Neural progenitor cell (in vitro differentiated cells): ENCODE results near the gene CD99. TPM values are rescaled to one million over a fixed set of nuclear protein-coding genes. Genes with fewer than 3 reads are reported as not detected.

Experiments
- DNase-seq: peaks from one replicate; pipeline ENCODE4 v3.0.0-alpha.2; 2016; ENCODE audit warnings: low spot score
- H2AFZ ChIP-seq: fragments of 200-600 bp; sonication (generic); replicated peaks from 2 replicates; pipeline ENCODE4 v1.6.1; 2016; ENCODE audit warnings: antibody characterized with exemption
- H3F3A ChIP-seq: fragments of 200-600 bp; sonication (generic); 2 replicates; pipeline ENCODE4 v1.6.1; 2016; ENCODE audit warnings: antibody characterized with exemption, low read depth
- H3K27ac ChIP-seq: fragments of 200-600 bp; sonication (generic); 2 replicates; pipeline ENCODE4 v1.5.1; 2016; ENCODE audit warnings: mild to moderate bottlenecking
- H3K27me3 ChIP-seq: fragments of 200-600 bp; sonication (generic); 2 replicates; pipeline ENCODE4 v1.6.1; 2016; ENCODE audit warnings: mild to moderate bottlenecking, moderate library complexity
- H3K36me3 ChIP-seq: fragments of 200-600 bp; sonication (generic); 2 replicates; pipeline ENCODE4 v1.5.1; 2016
- H3K4me1 ChIP-seq: fragments of 200-600 bp; sonication (generic); 2 replicates; pipeline ENCODE4 v1.6.1; 2016; ENCODE audit warnings: mixed run types
- H3K4me2 ChIP-seq: fragments of 200-600 bp; sonication (generic); 2 replicates; pipeline ENCODE4 v1.6.1; 2016
- H3K4me3 ChIP-seq: fragments of 200-600 bp; sonication (generic); 2 replicates; pipeline ENCODE4 v1.5.1; 2016
- H3K79me2 ChIP-seq: fragments of 200-600 bp; sonication (generic); 2 replicates; pipeline ENCODE4 v1.6.1; 2016; ENCODE audit warnings: low read depth
- H3K9ac ChIP-seq: fragments of 200-600 bp; sonication (generic); 2 replicates; pipeline ENCODE4 v1.6.1; 2016
- H3K9me3 ChIP-seq: fragments of 200-600 bp; sonication (generic); 2 replicates; pipeline ENCODE4 v1.5.1; 2016; ENCODE audit warnings: low read depth
- H4K20me1 ChIP-seq: fragments of 200-600 bp; sonication (generic); 2 replicates; pipeline ENCODE4 v1.6.1; 2016; ENCODE audit warnings: low read depth
- H3K27ac Mint-ChIP-seq: 3 replicates; pipeline ENCODE4 v1.8.0; 2021; ENCODE audit warnings: mixed read lengths
- H3K27me3 Mint-ChIP-seq: 2 replicates; pipeline ENCODE4 v1.8.0; 2022; ENCODE audit warnings: low read depth, mild to moderate bottlenecking, inconsistent platforms, moderate library complexity, mixed read lengths; ENCODE audit not compliant: insufficient read depth
- H3K36me3 Mint-ChIP-seq: 3 replicates; pipeline ENCODE4 v1.8.0; 2021; ENCODE audit warnings: mixed read lengths
- H3K4me1 Mint-ChIP-seq: 3 replicates; pipeline ENCODE4 v1.8.0; 2021; ENCODE audit warnings: mixed read lengths
- H3K4me3 Mint-ChIP-seq: 3 replicates; pipeline ENCODE4 v1.8.0; 2021; ENCODE audit warnings: mild to moderate bottlenecking, moderate library complexity, mixed read lengths
- H3K9me3 Mint-ChIP-seq: 3 replicates; pipeline ENCODE4 v1.8.0; 2020; ENCODE audit warnings: mixed read lengths
- CTCF ChIP-seq: fragments of 200-600 bp; sonication (generic); IDR thresholded peaks from 2 replicates; pipeline ENCODE4 v1.5.1; 2017; ENCODE audit warnings: antibody characterized with exemption, mild to moderate bottlenecking
- EZH2 ChIP-seq: fragments of 200-600 bp; sonication (generic); IDR thresholded peaks from 2 replicates; pipeline ENCODE4 v1.6.1; 2017; ENCODE audit warnings: antibody characterized with exemption, mild to moderate bottlenecking, moderate library complexity
- EZH2phosphoT487 ChIP-seq: fragments of 200-600 bp; sonication (generic); IDR thresholded peaks from 2 replicates; pipeline ENCODE4 v1.6.1; 2017; ENCODE audit warnings: antibody characterized with exemption
- total RNA-seq: library from RNA; depleted of rRNA; stranded (reverse); fragments of >200 nt; gene quantifications from 2 replicates; pipeline ENCODE4 v1.2.3, GENCODE V29; 2015; ENCODE audit warnings: low replicate concordance

The CD99 gene
- total RNA-seq, 1 donor from 2014 or later, result 81.8 TPM

- no peaks in the 10 kb centered on the region for H3F3A ChIP-seq
- H3K4me1 ChIP-seq, result no peaks in the 10 kb centered on the region
Measured at GRCh38 chrX:2650037-2650436, 41.1 kb upstream of the CD99 start.

GRCh38 chrX:2650865-2651264, 40.2 kb upstream of the CD99 start:
- no peaks in the 10 kb centered on the region for H3K9me3 ChIP-seq
- TF ChIP-seq EZH2phosphoT487 (no peak), CTCF (no peak), EZH2 (no peak)
- H3K27me3 ChIP-seq, result no peaks in the 10 kb centered on the region
- H2AFZ ChIP-seq, result no peak overlapping the region
- H3K79me2 ChIP-seq, result no peaks in the 10 kb centered on the region
- H3K4me3 ChIP-seq, result no peak overlapping the region
- Mint-ChIP-seq H3K4me1 (peaks cover 2% of the 10 kb centered on the region), H3K27me3 (peaks cover 4% of the 10 kb centered on the region), H3K27ac (peak overlapping the region; percentile 47), H3K9me3 (no peaks in the 10 kb centered on the region), H3K36me3 (peaks cover 22% of the 10 kb centered on the region), H3K4me3 (no peak overlapping the region)
- H3K9ac ChIP-seq, result no peak overlapping the region
- H4K20me1 ChIP-seq, result no peaks in the 10 kb centered on the region
- H3K4me1 ChIP-seq, result no peaks in the 10 kb centered on the region
- no peaks in the 10 kb centered on the region for H3K36me3 ChIP-seq
- no peak overlapping the region for H3K4me2 ChIP-seq
- no peaks in the 10 kb centered on the region for H3F3A ChIP-seq
- H3K27ac ChIP-seq, result no peak overlapping the region
- no peak for DNase-seq

More at GRCh38 chrX:2650037-2650436, 41.1 kb upstream of the CD99 start:
- Histone ChIP-seq H3K9ac (no peak overlapping the region), H2AFZ (no peak overlapping the region), H3K27me3 (no peaks in the 10 kb centered on the region), H3K4me2 (no peak overlapping the region), H3K36me3 (no peaks in the 10 kb centered on the region), H4K20me1 (no peaks in the 10 kb centered on the region), H3K27ac (no peak overlapping the region), H3K79me2 (no peaks in the 10 kb centered on the region), H3K9me3 (no peaks in the 10 kb centered on the region), H3K4me3 (no peak overlapping the region)
- H3K36me3 Mint-ChIP-seq, result peaks cover 23% of the 10 kb centered on the region
- H3K4me1 Mint-ChIP-seq, result peaks cover 2% of the 10 kb centered on the region
- H3K9me3 Mint-ChIP-seq, result no peaks in the 10 kb centered on the region
- no peak for DNase-seq
- H3K4me3 Mint-ChIP-seq, result no peak overlapping the region
- no peak for TF ChIP-seq EZH2
- no peak for TF ChIP-seq CTCF
- no peak for TF ChIP-seq EZH2phosphoT487
- peak overlapping the region; percentile 2 for H3K27ac Mint-ChIP-seq
- H3K27me3 Mint-ChIP-seq, result peaks cover 4% of the 10 kb centered on the region

- H3K4me2 ChIP-seq, result no peak overlapping the region
- no peak overlapping the region for H2AFZ ChIP-seq
- no peaks in the 10 kb centered on the region for H3K79me2 ChIP-seq
- H3K27me3 ChIP-seq, result no peaks in the 10 kb centered on the region
- H3K4me1 Mint-ChIP-seq, result peaks cover 2% of the 10 kb centered on the region
- no peak overlapping the region for H3K4me3 ChIP-seq
- H3K27me3 Mint-ChIP-seq, result peaks cover 4% of the 10 kb centered on the region
- H3K9ac ChIP-seq, result no peak overlapping the region
- H3K27ac Mint-ChIP-seq, result no peak overlapping the region
- no peak overlapping the region for H3K4me3 Mint-ChIP-seq
- H3K36me3 Mint-ChIP-seq, result peaks cover 16% of the 10 kb centered on the region
- H3K27ac ChIP-seq, result no peak overlapping the region
- DNase-seq, result peak; percentile 16
- TF ChIP-seq CTCF, result peak; percentile 43
- no peak for TF ChIP-seq EZH2phosphoT487
- no peaks in the 10 kb centered on the region for H3F3A ChIP-seq
- no peaks in the 10 kb centered on the region for H4K20me1 ChIP-seq
- H3K9me3 Mint-ChIP-seq, result no peaks in the 10 kb centered on the region
- no peaks in the 10 kb centered on the region for H3K36me3 ChIP-seq
- no peaks in the 10 kb centered on the region for H3K9me3 ChIP-seq
- H3K4me1 ChIP-seq, result no peaks in the 10 kb centered on the region
Measured at GRCh38 chrX:2652106-2652505, 39.0 kb upstream of the CD99 start.
